ENCODE data around the gene CFAP54. TPM values are rescaled to one million over a fixed set of nuclear protein-coding genes. Genes with fewer than 3 reads are reported as not detected.

Gene CFAP54
- total and polyA plus RNA-seq, 2 donors (not counting 3 experiments of a cell fraction or from before 2014, with no cell fraction given): 3.6 to 26.9 TPM

- Histone ChIP-seq H3K9ac (replicated peaks; ENCODE audit: extremely low read depth, insufficient read depth, low read length) (no peak overlapping the region), H4K20me1 (replicated peaks; ENCODE audit: control insufficient read depth, extremely low read depth, insufficient read depth, low read length) (no peaks in the 10 kb centered on the region), H3K4me3 (replicated peaks in 1 of 3; ENCODE audit: insufficient read depth in 1 of 3, low read depth in 1 of 3, low read length in 3 of 3) (no peak overlapping the region), H3K27me3 (ENCODE audit: control insufficient read depth in 2 of 2, insufficient read depth in 2 of 2, low read length in 2 of 2) (no peaks in the 10 kb centered on the region), H3K4me2 (ENCODE audit: insufficient read depth, low read length) (no peak overlapping the region), H3K79me2 (ENCODE audit: control insufficient read depth, insufficient read depth, low read length) (no peaks in the 10 kb centered on the region), H3K9me1 (replicated peaks; ENCODE audit: control insufficient read depth, extremely low read depth, insufficient read depth, low read length) (no peaks in the 10 kb centered on the region), H3K9me3 (replicated peaks; ENCODE audit: control insufficient read depth, insufficient read depth, low read length) (no peaks in the 10 kb centered on the region), H3K27ac (ENCODE audit: insufficient read depth, low read depth, low read length) (no peak overlapping the region), H3K36me3 (ENCODE audit: control insufficient read depth in 2 of 2, extremely low read depth in 1 of 2, insufficient read depth in 2 of 2, low read length in 2 of 2) (no peaks in the 10 kb centered on the region), H2AFZ (ENCODE audit: low read depth, low read length) (no peak overlapping the region), H3K4me1 (ENCODE audit: control insufficient read depth, extremely low read depth, insufficient read depth, low read length) (peaks cover 16% of the 10 kb centered on the region)
- intact Hi-C loops (cut with micrococcal nuclease): loop anchor here (5.0 kb wide), 1 partner anchor 75 kb away; no protein-coding TSS in a partner anchor
- BruUV-seq (replicated peaks): no TSS peak
- FAIRE-seq: no peak
- no peak for TF ChIP-seq EZH2 (IDR thresholded peaks at IDR 0.05; ENCODE audit: borderline replicate concordance, low read depth, low read length, severe bottlenecking)
- TF ChIP-seq CTCF (IDR thresholded peaks at IDR 0.05; ENCODE audit: extremely low read depth in 1 of 2, insufficient read depth in 1 of 2, low read depth in 1 of 2, low read length in 2 of 2): no peak
- TF ChIP-seq POLR2AphosphoS5 (IDR thresholded peaks at IDR 0.05; ENCODE audit: insufficient read depth, low read depth, low read length): no peak
- no peak for TF ChIP-seq MAX (IDR thresholded peaks at IDR 0.05; ENCODE audit: insufficient read depth, insufficient read length)
- no peak for TF ChIP-seq POLR2A (IDR thresholded peaks at IDR 0.05; ENCODE audit: low read depth, low read length)
- no peak for TF ChIP-seq GATA2 (IDR thresholded peaks at IDR 0.05; ENCODE audit: insufficient read depth, insufficient read length, low read depth, low read length)
- no peak for TF ChIP-seq FOS (IDR thresholded peaks at IDR 0.05; ENCODE audit: borderline replicate concordance, insufficient read depth, low read length)
- no peak for TF ChIP-seq MYC (IDR thresholded peaks at IDR 0.05; ENCODE audit: low read depth, low read length)
- no peak for TF ChIP-seq JUN (IDR thresholded peaks at IDR 0.05; ENCODE audit: borderline replicate concordance, insufficient read depth, insufficient read length, low read depth)
- DNase-seq (ENCODE audit: low read depth, low spot score): peak; percentile 26
- POLR2A ChIA-PET: no interaction called here
- CTCF ChIA-PET: no interaction called here
- dilution Hi-C loops (cut with MboI; ENCODE audit: extremely low pct_ligation_motif_present, low sequenced_read_pairs): no loop called here
Measured at GRCh38 chr12:96886998-96887677, 397.8 kb downstream of the CFAP54 start.

Data from endothelial cell of umbilical vein (primary cell).